T-cell (primary cell): ENCODE results near the gene KRT71. TPM values are rescaled to one million over a fixed set of nuclear protein-coding genes. Genes with fewer than 3 reads are reported as not detected.
A peak's percentile ranks its signal among the peaks of the same experiment; 100 is the strongest.

ENCODE experiments used
- ATAC-seq, 4 experiments: fragments of 200-7000 bp in 3 of 4; fragments of 150-1000 bp in 1 of 4; cut with Tn5 transposase; replicated peaks in 1 of 4; 1 replicate in 3 of 4; 2 replicates in 1 of 4; pipeline ENCODE4 v1.10.0; 2021; ENCODE audit warnings: moderate library complexity in 3 of 4, mild to moderate bottlenecking in 2 of 4, moderate number of reproducible peaks in 1 of 4
- CTCF ChIA-PET, 2 donors: fragments of 300-600 bp; sonication (Branson Sonifier 250); formaldehyde crosslinking; loops; one replicate each; lab custom pipeline; 2022; ENCODE audit warnings: antibody characterized with exemption in 2 of 2; lab: Charles Lee
- POLR2A ChIA-PET, 2 donors: fragments of 300-600 bp; sonication (Branson Sonifier 250); formaldehyde crosslinking; loops; one replicate each; lab custom pipeline; 2022; ENCODE audit warnings: antibody characterized with exemption in 2 of 2; lab: Charles Lee
- DNase-seq, 35 experiments: peaks; one replicate each; pipeline versions ENCODE4 v3.0.0 to v3.0.0-alpha.2; 2013 to 2023
- H3K27ac ChIP-seq: one replicate; pipeline ENCODE4 v1.5.1; 2013; ENCODE audit warnings: low read length
- H3K27me3 ChIP-seq, 2 experiments: replicated peaks in 1 of 2; 1 replicate in 1 of 2; 2 replicates in 1 of 2; pipeline versions ENCODE4 v1.6.1 to v1.7.0; 2013; ENCODE audit warnings: low read length in 1 of 2, mixed read lengths in 1 of 2; ENCODE audit not compliant: control insufficient read depth in 2 of 2, insufficient read depth in 2 of 2; ENCODE audit errors: extremely low read depth in 1 of 2
- H3K36me3 ChIP-seq, 2 donors: 1 replicate in 1 of 2; 2 replicates in 1 of 2; pipeline versions ENCODE4 v1.6.1 to v1.7.0; 2013; ENCODE audit warnings: low read length in 1 of 2; ENCODE audit not compliant: control insufficient read depth in 2 of 2, insufficient read depth in 1 of 2; ENCODE audit errors: extremely low read depth in 1 of 2
- H3K4me1 ChIP-seq, 2 experiments: 1 replicate in 1 of 2; 2 replicates in 1 of 2; pipeline versions ENCODE4 v1.6.1 to v1.7.0; 2013; ENCODE audit warnings: low read length in 2 of 2, mixed read lengths in 1 of 2; ENCODE audit not compliant: insufficient read depth in 2 of 2, control insufficient read depth in 1 of 2; ENCODE audit errors: extremely low read depth in 1 of 2
- H3K4me3 ChIP-seq, 2 donors: 1 replicate in 1 of 2; 2 replicates in 1 of 2; pipeline versions ENCODE4 v1.5.1 to v1.7.0; 2013; ENCODE audit warnings: mild to moderate bottlenecking in 2 of 2, low read length in 1 of 2, moderate library complexity in 1 of 2; ENCODE audit not compliant: control insufficient read depth in 1 of 2; ENCODE audit errors: extremely low read depth in 1 of 2
- H3K9me3 ChIP-seq: 2 replicates; pipeline ENCODE4 v1.7.0; 2013
- H3K27ac Mint-ChIP-seq, 2 donors: one replicate each; pipeline ENCODE4 v1.8.0; 2020 to 2021; ENCODE audit warnings: mild to moderate bottlenecking in 2 of 2, mixed read lengths in 2 of 2
- H3K27me3 Mint-ChIP-seq, 2 donors: one replicate each; pipeline ENCODE4 v1.8.0; 2021 to 2022; ENCODE audit warnings: mixed read lengths in 2 of 2
- H3K36me3 Mint-ChIP-seq: one replicate; pipeline ENCODE4 v1.8.0; 2021; ENCODE audit warnings: mixed read lengths
- H3K4me1 Mint-ChIP-seq, 3 donors: one replicate each; pipeline ENCODE4 v1.8.0; 2020 to 2022; ENCODE audit warnings: mixed read lengths in 3 of 3, mild to moderate bottlenecking in 1 of 3
- H3K4me3 Mint-ChIP-seq, 3 donors: one replicate each; pipeline ENCODE4 v1.8.0; 2020 to 2022; ENCODE audit warnings: mild to moderate bottlenecking in 3 of 3, mixed read lengths in 3 of 3, moderate library complexity in 3 of 3
- H3K9me3 Mint-ChIP-seq, 3 donors: one replicate each; pipeline ENCODE4 v1.8.0; 2020 to 2022; ENCODE audit warnings: mixed read lengths in 3 of 3
- WGBS: methylation state at CpG from one replicate; pipeline ENCODE4 v1.1.5; 2013; ENCODE audit warnings: missing lambda C conversion rate; ENCODE audit not compliant: insufficient coverage; 5-methylcytosine and 5-hydroxymethylcytosine counted together
- total RNA-seq, 35 experiments: library from RNA in 6 of 35; stranded (reverse) in 6 of 35; fragments of 120-200 nt in 1 of 35; gene quantifications; one replicate each; pipeline versions ENCODE4 v1.2.1 to v1.2.4 and lab custom pipeline; 2013 to 2026

Gene KRT71
- total RNA-seq, 5 donors from 2014 or later (not counting 1 experiment from before 2014, with no cell fraction given): not detected

- no peak for ATAC-seq
- POLR2A ChIA-PET: no interaction called here
Observed at GRCh38 chr12:52524898-52525591, 27.9 kb downstream of the KRT71 start.

GRCh38 chr12:52524241-52524897 is 28.6 kb downstream of the KRT71 start:
- Histone ChIP-seq H3K4me1 (peaks cover 0 to 20% of the 10 kb centered on the region in 2 experiments), H3K27ac (no peak overlapping the region), H3K27me3 (peaks cover 0 to 19% of the 10 kb centered on the region in 2 experiments), H3K9me3 (no peaks in the 10 kb centered on the region), H3K36me3 (no peaks in the 10 kb centered on the region), H3K4me3 (no peak overlapping the region)
- ChIA-PET POLR2A (no interaction called here), CTCF (no interaction called here)
- Mint-ChIP-seq H3K4me3 (no peak overlapping the region), H3K9me3 (no peaks in the 10 kb centered on the region), H3K4me1 (peaks cover 0 to 8% (median 0%) of the 10 kb centered on the region in 3 donors), H3K36me3 (no peaks in the 10 kb centered on the region), H3K27me3 (peaks cover 1 to 4% of the 10 kb centered on the region in 2 donors), H3K27ac (no peak overlapping the region)
- DNase-seq (peak in 1 of 35 experiments; percentile 0), ATAC-seq (no peak)
- 84% methylated on average over 5 of the region's 6 CpGs for WGBS

More at GRCh38 chr12:52524898-52525591, 27.9 kb downstream of the KRT71 start:
- peaks cover 0 to 8% (median 0%) of the 10 kb centered on the region in 3 donors for H3K4me1 Mint-ChIP-seq
- CTCF ChIA-PET: no interaction called here
- H3K27me3 Mint-ChIP-seq: peaks cover 1 to 4% of the 10 kb centered on the region in 2 donors
- Histone ChIP-seq H3K4me1 (peaks cover 0 to 20% of the 10 kb centered on the region in 2 experiments), H3K9me3 (no peaks in the 10 kb centered on the region), H3K27me3 (peaks cover 0 to 20% of the 10 kb centered on the region in 2 experiments), H3K4me3 (no peak overlapping the region), H3K36me3 (no peaks in the 10 kb centered on the region), H3K27ac (no peak overlapping the region)
- no peaks in the 10 kb centered on the region for H3K9me3 Mint-ChIP-seq
- H3K27ac Mint-ChIP-seq: no peak overlapping the region
- WGBS: 100% methylated on average over 1 of the region's 5 CpGs
- no peak overlapping the region for H3K4me3 Mint-ChIP-seq
- no peaks in the 10 kb centered on the region for H3K36me3 Mint-ChIP-seq
- peak in 2 of 35 experiments; percentile 2 to 13 for DNase-seq

GRCh38 chr12:52523824-52524223 is 29.1 kb downstream of the KRT71 start:
- H3K9me3 Mint-ChIP-seq: no peaks in the 10 kb centered on the region
- no peak for DNase-seq
- POLR2A ChIA-PET: no interaction called here

DNA sequence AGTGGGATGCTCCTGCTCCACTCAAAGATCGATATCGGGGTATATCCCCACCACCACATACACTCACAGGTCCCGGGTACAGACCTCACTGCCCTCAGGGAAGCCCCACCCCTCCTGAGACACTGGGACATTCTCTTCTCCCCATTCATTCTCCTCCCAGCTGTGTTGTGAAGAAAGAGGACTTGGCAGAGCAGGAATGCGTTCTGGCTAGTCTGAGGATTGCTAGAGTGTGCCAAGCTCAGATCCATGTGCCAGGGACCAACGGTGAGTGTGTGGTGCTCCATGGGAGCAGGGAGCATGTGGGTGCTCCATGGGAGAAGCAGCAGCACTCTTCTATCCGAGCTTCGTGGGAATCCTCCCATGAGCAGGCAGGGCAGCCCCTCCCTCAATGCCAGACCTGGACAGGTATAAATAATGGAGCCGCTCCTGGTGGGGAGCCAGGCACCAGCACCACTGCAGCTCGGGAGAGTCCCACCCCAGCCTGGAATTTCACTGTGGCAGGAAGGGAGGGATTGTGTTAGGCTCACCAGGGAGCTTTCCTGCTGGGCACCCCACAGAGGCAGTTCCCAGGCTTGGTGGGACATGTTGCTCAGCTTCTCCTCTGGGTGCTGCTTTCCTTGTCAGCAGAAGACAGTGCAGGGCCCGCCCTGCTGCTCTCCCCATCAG is 30.5 kb downstream of the KRT71 start:
- 82% methylated on average over 5 of the region's 10 CpGs for WGBS
- peaks cover 0 to 8% (median 0%) of the 10 kb centered on the region in 3 donors for H3K4me1 Mint-ChIP-seq
- Histone ChIP-seq H3K4me1 (peaks cover 0 to 20% of the 10 kb centered on the region in 2 experiments), H3K27ac (no peak overlapping the region), H3K27me3 (peaks cover 0 to 19% of the 10 kb centered on the region in 2 experiments), H3K36me3 (no peaks in the 10 kb centered on the region), H3K4me3 (no peak overlapping the region), H3K9me3 (no peaks in the 10 kb centered on the region)
- H3K36me3 Mint-ChIP-seq: no peaks in the 10 kb centered on the region
- no peak for DNase-seq
- H3K27ac Mint-ChIP-seq: no peak overlapping the region
- POLR2A ChIA-PET: no interaction called here
- CTCF ChIA-PET: interaction anchor here in 1 of 2 donors (0.7 kb wide), 1 partner anchor 308 kb away, joined by 3 read pairs; no protein-coding TSS in a partner anchor
- ATAC-seq: no peak
- no peaks in the 10 kb centered on the region for H3K9me3 Mint-ChIP-seq
- peaks cover 1 to 4% of the 10 kb centered on the region in 2 donors for H3K27me3 Mint-ChIP-seq
- no peak overlapping the region for H3K4me3 Mint-ChIP-seq

More at GRCh38 chr12:52523824-52524223, 29.1 kb downstream of the KRT71 start:
- CTCF ChIA-PET: no interaction called here
- no CpG with 5 or more reads among the region's 4 CpGs for WGBS
- H3K36me3 Mint-ChIP-seq: no peaks in the 10 kb centered on the region
- ATAC-seq: no peak
- no peak overlapping the region for H3K27ac Mint-ChIP-seq
- Histone ChIP-seq H3K27me3 (peaks cover 0 to 19% of the 10 kb centered on the region in 2 experiments), H3K27ac (no peak overlapping the region), H3K36me3 (no peaks in the 10 kb centered on the region), H3K9me3 (no peaks in the 10 kb centered on the region), H3K4me1 (peaks cover 0 to 20% of the 10 kb centered on the region in 2 experiments), H3K4me3 (no peak overlapping the region)
- H3K4me3 Mint-ChIP-seq: no peak overlapping the region
- H3K4me1 Mint-ChIP-seq: peaks cover 0 to 8% (median 0%) of the 10 kb centered on the region in 3 donors
- H3K27me3 Mint-ChIP-seq: peaks cover 1 to 4% of the 10 kb centered on the region in 2 donors

DNA sequence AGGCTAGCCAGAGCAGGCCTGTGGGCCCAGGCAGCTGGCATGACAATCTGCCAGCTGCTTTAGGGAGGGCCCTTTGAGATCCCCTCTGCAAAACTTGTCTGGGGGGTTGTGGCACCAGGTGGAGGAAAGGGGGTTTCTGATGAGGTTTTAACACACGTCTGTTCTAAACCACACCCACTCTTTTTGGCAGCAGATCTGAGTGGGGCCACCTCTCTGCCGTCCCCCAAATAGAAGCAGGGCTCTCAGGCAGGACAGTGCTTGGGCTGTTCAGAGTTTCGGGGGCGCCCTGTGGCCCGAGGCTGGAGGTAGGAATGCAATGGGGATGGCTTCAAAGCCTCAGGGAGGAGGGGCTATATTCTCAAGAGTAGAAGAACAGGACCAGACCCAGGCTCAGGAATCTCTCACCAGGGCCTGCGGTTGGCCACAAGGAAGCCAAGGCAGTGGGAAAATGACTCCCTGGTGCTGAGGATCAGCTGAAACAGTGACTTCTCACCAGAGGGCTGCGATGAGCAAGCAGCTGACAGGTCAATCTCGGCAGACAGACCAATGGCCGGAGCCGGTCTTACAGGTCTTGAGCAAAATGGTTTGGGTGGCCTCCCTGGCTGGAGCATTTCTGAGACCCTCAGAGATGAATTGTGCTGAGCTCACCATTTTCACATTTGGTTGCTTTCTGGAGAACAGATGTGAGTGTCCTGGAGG is 31.2 kb downstream of the KRT71 start:
- Histone ChIP-seq H3K4me1 (peaks cover 0 to 12% of the 10 kb centered on the region in 2 experiments), H3K4me3 (no peak overlapping the region), H3K36me3 (no peaks in the 10 kb centered on the region), H3K9me3 (no peaks in the 10 kb centered on the region), H3K27me3 (peaks cover 0 to 19% of the 10 kb centered on the region in 2 experiments), H3K27ac (no peak overlapping the region)
- no peaks in the 10 kb centered on the region for H3K9me3 Mint-ChIP-seq
- peaks cover 1 to 4% of the 10 kb centered on the region in 2 donors for H3K27me3 Mint-ChIP-seq
- no peak overlapping the region for H3K27ac Mint-ChIP-seq
- 80% methylated on average over 8 of the region's 10 CpGs for WGBS
- H3K4me1 Mint-ChIP-seq: peaks cover 0 to 3% (median 0%) of the 10 kb centered on the region in 3 donors
- DNase-seq (no peak), ATAC-seq (peak in 1 of 4 experiments; percentile 10)
- no peaks in the 10 kb centered on the region for H3K36me3 Mint-ChIP-seq
- no peak overlapping the region for H3K4me3 Mint-ChIP-seq
- ChIA-PET POLR2A (no interaction called here), CTCF (interaction anchor here in 1 of 2 donors (0.7 kb wide), 1 partner anchor 308 kb away, joined by 3 read pairs; no protein-coding TSS in a partner anchor)

- Mint-ChIP-seq H3K36me3 (no peaks in the 10 kb centered on the region), H3K27ac (no peak overlapping the region), H3K27me3 (peaks cover 1 to 4% of the 10 kb centered on the region in 2 donors), H3K4me1 (no peaks in the 10 kb centered on the region), H3K4me3 (no peak overlapping the region), H3K9me3 (no peaks in the 10 kb centered on the region)
- Histone ChIP-seq H3K36me3 (no peaks in the 10 kb centered on the region), H3K9me3 (no peaks in the 10 kb centered on the region), H3K4me3 (no peak overlapping the region), H3K4me1 (peaks cover 0 to 7% of the 10 kb centered on the region in 2 experiments), H3K27ac (no peak overlapping the region), H3K27me3 (peaks cover 0 to 19% of the 10 kb centered on the region in 2 experiments)
- WGBS: 76% methylated on average over 6 of the region's 10 CpGs
- POLR2A ChIA-PET: no interaction called here
- CTCF ChIA-PET: no interaction called here
- ATAC-seq (no peak), DNase-seq (no peak)
Observed at GRCh38 chr12:52521175-52521567, 31.8 kb downstream of the KRT71 start.
